Lower lobe of right lung (tissue), 2 donors: ENCODE measurements around the gene ZNF335. TPM values are rescaled to one million over a fixed set of nuclear protein-coding genes. Genes with fewer than 3 reads are reported as not detected.
A peak's percentile ranks its signal among the peaks of the same experiment; 100 is the strongest.

Experiments used
- ATAC-seq, 2 donors: fragments of 200-7000 bp; cut with Tn5 transposase; one replicate each; pipeline ENCODE4 v1.9.1; 2020 to 2022; ENCODE audit warnings: mild to moderate bottlenecking in 2 of 2, moderate library complexity in 2 of 2
- DNase-seq: peaks from one replicate; pipeline ENCODE4 v3.0.0-alpha.2; 2020
- H3K27ac ChIP-seq: fragments of 200-600 bp; one replicate; pipeline ENCODE4 v1.8.0; 2022
- H3K27me3 ChIP-seq: fragments of 200-600 bp; one replicate; pipeline ENCODE4 v1.8.0; 2022; ENCODE audit warnings: low read depth
- H3K36me3 ChIP-seq: fragments of 200-600 bp; one replicate; pipeline ENCODE4 v1.8.0; 2022; ENCODE audit warnings: mild to moderate bottlenecking
- H3K4me1 ChIP-seq: fragments of 200-600 bp; one replicate; pipeline ENCODE4 v1.8.0; 2022
- H3K4me3 ChIP-seq: fragments of 200-600 bp; one replicate; pipeline ENCODE4 v1.8.0; 2022; ENCODE audit warnings: mild to moderate bottlenecking
- H3K9me3 ChIP-seq: fragments of 200-600 bp; one replicate; pipeline ENCODE4 v1.8.0; 2022
- intact Hi-C: fragments of 100-400 bp; cut with DNase I; formaldehyde crosslinking; loops from one replicate; pipeline ENCODE4 v1.11.0; 2022
- total RNA-seq: library from RNA; stranded (reverse); fragmentation: NEBNext Ultra II Directional; extraction: Animal tissue kit (Norgen Biotek cat#: 25700); gene quantifications from one replicate; pipeline ENCODE4 v1.2.1, GENCODE V29; 2021
- TF ChIP-seq, protein P1 (sequence below): fragments of 200-600 bp; IDR thresholded peaks from one replicate; pipeline ENCODE4 v1.8.0; 2022; ENCODE audit warnings: antibody characterized with exemption, mild to moderate bottlenecking
- donor health status: DM: no; HTN: yes; CAD: no; lungs with severe emphysema.

ZNF335 gene
- total RNA-seq, 1 donor from 2014 or later = 20.4 TPM

DNA sequence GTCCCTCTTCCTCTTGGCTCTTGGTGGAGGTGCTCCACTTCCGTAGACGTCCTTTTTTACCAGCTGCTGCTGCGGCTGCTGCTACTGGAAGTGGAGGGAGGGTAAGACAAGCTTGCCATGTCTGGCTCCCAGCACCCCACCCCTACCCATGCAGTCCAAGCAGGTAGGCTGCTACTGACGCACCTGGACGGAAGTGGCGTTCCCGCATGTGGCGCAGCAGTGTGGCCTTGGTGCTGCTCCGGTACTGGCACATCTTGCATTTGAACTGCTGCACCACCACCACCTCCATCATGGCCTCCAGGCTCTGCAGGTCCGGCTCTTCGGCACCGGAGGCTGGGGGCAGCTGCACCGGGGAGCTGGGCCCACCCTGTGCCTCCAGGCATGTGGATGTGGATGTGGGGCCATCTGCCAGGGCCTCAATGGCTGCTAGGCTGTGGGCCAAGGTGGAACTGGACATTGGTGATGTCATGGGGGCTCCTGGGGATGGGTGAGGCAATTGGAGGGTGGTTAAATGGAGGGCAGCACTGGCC is 4.4 kb downstream of the ZNF335 start:
- H3K4me3 ChIP-seq = no peak overlapping the region
- H3K27me3 ChIP-seq = no peaks in the 10 kb centered on the region
- TF ChIP-seq, protein P1, sequence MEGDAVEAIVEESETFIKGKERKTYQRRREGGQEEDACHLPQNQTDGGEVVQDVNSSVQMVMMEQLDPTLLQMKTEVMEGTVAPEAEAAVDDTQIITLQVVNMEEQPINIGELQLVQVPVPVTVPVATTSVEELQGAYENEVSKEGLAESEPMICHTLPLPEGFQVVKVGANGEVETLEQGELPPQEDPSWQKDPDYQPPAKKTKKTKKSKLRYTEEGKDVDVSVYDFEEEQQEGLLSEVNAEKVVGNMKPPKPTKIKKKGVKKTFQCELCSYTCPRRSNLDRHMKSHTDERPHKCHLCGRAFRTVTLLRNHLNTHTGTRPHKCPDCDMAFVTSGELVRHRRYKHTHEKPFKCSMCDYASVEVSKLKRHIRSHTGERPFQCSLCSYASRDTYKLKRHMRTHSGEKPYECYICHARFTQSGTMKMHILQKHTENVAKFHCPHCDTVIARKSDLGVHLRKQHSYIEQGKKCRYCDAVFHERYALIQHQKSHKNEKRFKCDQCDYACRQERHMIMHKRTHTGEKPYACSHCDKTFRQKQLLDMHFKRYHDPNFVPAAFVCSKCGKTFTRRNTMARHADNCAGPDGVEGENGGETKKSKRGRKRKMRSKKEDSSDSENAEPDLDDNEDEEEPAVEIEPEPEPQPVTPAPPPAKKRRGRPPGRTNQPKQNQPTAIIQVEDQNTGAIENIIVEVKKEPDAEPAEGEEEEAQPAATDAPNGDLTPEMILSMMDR = no peak
- H3K27ac ChIP-seq = no peak overlapping the region
- H3K4me1 ChIP-seq = peaks cover 21% of the 10 kb centered on the region
- H3K9me3 ChIP-seq = no peaks in the 10 kb centered on the region
- peaks cover 70% of the 10 kb centered on the region for H3K36me3 ChIP-seq
- ATAC-seq = no peak
- DNase-seq = peak; percentile 36
- intact Hi-C loops = no loop called here

DNA sequence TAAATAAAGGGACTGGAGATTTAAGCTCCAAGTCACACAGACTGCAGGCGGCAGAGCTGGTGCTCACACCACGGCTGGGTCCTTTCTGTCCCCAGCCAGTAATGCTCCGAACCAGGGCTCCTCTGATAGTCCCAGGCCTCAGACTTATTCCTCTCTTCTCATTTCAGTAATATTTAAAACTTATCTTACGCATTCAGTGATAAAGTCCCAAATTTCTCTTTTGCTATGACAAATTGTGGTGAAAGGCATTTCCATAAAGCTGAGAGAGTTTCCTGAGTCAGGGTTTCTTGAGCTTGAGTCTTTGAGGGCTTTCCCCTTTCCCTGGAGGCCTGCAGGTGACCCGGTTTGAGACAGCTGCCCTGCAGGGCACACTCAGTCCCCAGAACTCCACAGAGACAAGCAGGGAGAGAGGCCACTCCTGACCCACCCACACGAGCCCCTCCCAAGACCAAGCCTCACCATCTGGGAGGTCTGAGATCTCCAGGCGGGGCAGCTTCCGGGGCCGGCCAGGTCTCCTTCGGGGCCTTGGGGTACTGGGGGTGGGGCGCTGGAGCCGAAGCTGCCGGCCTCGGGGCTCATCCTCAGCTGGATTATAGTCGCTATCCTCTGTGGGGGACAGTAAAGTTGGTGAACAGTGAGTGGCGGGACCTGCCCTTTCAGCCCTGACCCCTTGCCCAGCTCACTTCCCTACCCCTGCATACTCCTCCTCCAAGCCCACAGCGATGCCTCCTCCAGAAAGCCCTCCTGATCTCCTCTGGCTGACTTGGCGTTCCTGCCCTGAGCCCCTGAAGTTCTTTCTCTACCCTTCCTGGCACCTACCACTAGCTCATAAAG is 6.6 kb downstream of the ZNF335 start:
- H3K27ac ChIP-seq = no peak overlapping the region
- DNase-seq (peak; percentile 37), ATAC-seq (no peak)
- TF ChIP-seq, protein P1 = no peak
- H3K36me3 ChIP-seq = peaks cover 93% of the 10 kb centered on the region
- peaks cover 12% of the 10 kb centered on the region for H3K4me1 ChIP-seq
- no peak overlapping the region for H3K4me3 ChIP-seq
- intact Hi-C loops = no loop called here
- H3K27me3 ChIP-seq = no peaks in the 10 kb centered on the region
- H3K9me3 ChIP-seq = no peaks in the 10 kb centered on the region

DNA sequence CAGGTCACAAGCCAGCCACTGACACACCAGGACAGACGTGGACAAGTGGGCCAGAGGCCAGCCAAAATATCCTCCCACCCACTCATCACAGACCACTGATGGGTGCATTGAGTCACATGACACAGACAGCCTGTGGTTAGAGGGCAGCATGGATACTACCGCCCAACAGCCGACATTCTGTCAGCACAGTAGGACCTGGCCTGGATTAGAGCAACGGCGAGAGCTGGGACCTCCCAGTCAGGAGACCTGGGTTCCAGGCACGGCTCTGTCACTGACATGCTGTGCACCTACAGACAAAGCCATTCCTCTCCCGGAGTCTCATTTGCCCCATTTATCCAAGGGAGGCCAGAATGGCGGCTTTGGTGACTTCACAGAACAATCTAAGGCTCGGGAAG is 8.0 kb downstream of the ZNF335 start:
- Histone ChIP-seq H3K4me3 (no peak overlapping the region), H3K4me1 (no peaks in the 10 kb centered on the region), H3K9me3 (no peaks in the 10 kb centered on the region), H3K36me3 (peaks cover 100% of the 10 kb centered on the region), H3K27me3 (no peaks in the 10 kb centered on the region), H3K27ac (no peak overlapping the region)
- TF ChIP-seq, protein P1 = no peak
- ATAC-seq (no peak), DNase-seq (peak; percentile 34)
- intact Hi-C loops = no loop called here

- TF ChIP-seq, protein P1 = peak; percentile 30
- Histone ChIP-seq H3K4me3 (no peak overlapping the region), H3K27ac (no peak overlapping the region), H3K27me3 (no peaks in the 10 kb centered on the region), H3K36me3 (peaks cover 100% of the 10 kb centered on the region), H3K9me3 (no peaks in the 10 kb centered on the region), H3K4me1 (no peaks in the 10 kb centered on the region)
- DNase-seq (peak; percentile 41), ATAC-seq (peak in 1 of 2 donors; percentile 40)
- intact Hi-C loops = no loop called here
Observed at GRCh38 chr20:45963059-45964005, 8.7 kb downstream of the ZNF335 start.

DNA sequence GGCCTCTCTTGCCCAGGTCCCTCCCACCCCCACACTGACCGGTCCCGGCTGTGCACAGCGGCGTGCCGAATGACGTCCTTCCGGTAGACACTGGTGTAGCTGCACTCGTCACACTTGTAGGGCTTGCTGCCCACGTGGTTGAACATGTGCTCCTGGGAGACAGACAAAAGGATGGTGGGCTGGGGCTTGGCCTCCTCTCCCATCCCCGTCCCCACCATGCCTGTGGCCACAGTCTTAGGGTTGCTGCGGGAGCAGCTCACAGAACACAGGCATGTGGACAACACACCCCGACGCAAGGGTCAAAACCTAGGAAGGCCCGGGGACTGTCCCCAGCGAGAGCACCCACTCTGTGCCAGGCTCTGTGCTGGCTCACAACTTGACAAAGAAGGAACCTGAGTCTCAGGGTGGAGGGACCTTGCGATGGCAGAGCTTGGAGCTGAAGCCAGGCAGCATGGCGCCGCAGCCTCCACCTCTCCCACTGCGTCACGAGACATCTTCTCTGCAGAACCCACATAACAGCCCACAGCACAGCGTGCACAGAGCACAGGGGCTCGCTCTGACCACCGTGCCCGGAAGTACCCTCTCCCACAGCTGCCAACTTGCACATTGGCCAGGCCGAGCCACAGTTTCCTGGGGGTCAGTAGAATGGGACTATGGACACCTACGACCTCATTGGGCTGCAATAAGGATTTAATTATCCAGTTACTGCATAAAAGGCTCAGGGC is 9.8 kb downstream of the ZNF335 start:
- ATAC-seq = no peak
- TF ChIP-seq, protein P1 = no peak
- Histone ChIP-seq H3K4me1 (no peaks in the 10 kb centered on the region), H3K27ac (no peak overlapping the region), H3K9me3 (no peaks in the 10 kb centered on the region), H3K36me3 (peaks cover 100% of the 10 kb centered on the region), H3K4me3 (no peak overlapping the region), H3K27me3 (no peaks in the 10 kb centered on the region)
- DNase-seq = peak; percentile 32
- intact Hi-C loops = no loop called here
